Measurements from ENCODE around the gene BARX2. TPM values are rescaled to one million over a fixed set of nuclear protein-coding genes. Genes with fewer than 3 reads are reported as not detected.
"Not testable (repeated sequence)": the region's sequence is repeated elsewhere in the genome, so short reads cannot be mapped to it uniquely, and the experiment has no call there.

BARX2 gene, protein sequence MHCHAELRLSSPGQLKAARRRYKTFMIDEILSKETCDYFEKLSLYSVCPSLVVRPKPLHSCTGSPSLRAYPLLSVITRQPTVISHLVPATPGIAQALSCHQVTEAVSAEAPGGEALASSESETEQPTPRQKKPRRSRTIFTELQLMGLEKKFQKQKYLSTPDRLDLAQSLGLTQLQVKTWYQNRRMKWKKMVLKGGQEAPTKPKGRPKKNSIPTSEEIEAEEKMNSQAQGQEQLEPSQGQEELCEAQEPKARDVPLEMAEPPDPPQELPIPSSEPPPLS
- total RNA-seq (2014; rRNA removed; shearing (Covaris generic)), result 5.5 and 6.9 TPM in 2 replicates

GRCh38 chr11:129375751-129376657, at the start of gene BARX2:
Gene BARX2 (plus strand): TSS chr11:129375848. CDS start chr11:129376036, 188 bp downstream.
- DNase-seq (ENCODE audit: low spot score), result peak; percentile 92

- no peak for DNase-seq (ENCODE audit: low spot score)
Measured at GRCh38 chr11:129326921-129327320, 48.7 kb upstream of the BARX2 start.

- DNase-seq (ENCODE audit: low spot score), result not testable (repeated sequence)
Measured at GRCh38 chr11:129327708-129328107, 47.9 kb upstream of the BARX2 start.

GRCh38 chr11:129328756-129329155, 46.9 kb upstream of the BARX2 start:
- DNase-seq (ENCODE audit: low spot score), result no peak

DNA sequence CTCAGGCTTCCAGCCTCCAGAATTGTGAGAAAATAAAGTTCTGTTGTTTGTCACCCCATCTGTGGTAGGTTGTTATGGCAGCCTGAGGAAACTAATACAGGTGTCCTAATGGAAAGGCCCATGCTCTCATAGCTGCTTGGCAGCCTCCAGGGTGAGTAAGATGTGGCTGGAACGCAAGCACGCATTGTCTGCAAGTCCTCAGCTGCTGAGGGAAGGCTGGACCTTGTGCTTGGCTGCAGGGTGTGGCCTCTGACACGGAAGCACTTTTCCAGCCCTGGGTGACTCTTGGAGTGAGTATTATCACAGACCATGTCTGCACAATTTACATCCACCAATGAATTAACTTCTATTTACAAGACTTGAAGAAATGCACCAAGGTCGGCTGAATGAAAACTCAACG, 44.4 kb upstream of the BARX2 start:
- DNase-seq (ENCODE audit: low spot score), result no peak

- peak; percentile 98 for DNase-seq (ENCODE audit: low spot score)
Measured at GRCh38 chr11:129331871-129332274, 43.8 kb upstream of the BARX2 start.

GRCh38 chr11:129333873-129334272, 41.8 kb upstream of the BARX2 start:
- DNase-seq (ENCODE audit: low spot score), result no peak

- not testable (repeated sequence) for DNase-seq (ENCODE audit: low spot score)
Measured at GRCh38 chr11:129344301-129344940, 31.2 kb upstream of the BARX2 start.

GRCh38 chr11:129346916-129347315, 28.7 kb upstream of the BARX2 start:
- DNase-seq (ENCODE audit: low spot score), result no peak

GRCh38 chr11:129348813-129349212, 26.8 kb upstream of the BARX2 start:
- no peak for DNase-seq (ENCODE audit: low spot score)

DNA sequence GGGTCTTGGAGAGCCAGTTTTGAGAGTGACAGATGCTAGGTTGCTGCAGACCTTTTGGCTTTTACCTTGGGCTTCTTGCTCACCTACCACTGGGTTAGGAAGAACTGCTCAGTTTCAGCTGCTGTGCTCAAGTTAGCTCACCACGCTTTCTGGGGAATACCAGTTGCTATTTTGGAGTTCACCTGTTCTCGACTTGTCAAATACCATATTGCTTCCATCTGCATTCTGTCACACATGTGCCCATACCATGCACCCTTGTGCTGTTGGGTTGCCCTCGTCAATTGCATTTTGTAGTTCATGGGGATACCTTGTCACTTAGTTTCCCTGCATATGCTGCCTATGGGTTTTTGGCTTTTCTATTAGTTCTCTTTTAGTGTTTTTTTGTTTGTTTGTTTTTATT, 23.0 kb upstream of the BARX2 start:
- no peak for DNase-seq (ENCODE audit: low spot score)

DNA sequence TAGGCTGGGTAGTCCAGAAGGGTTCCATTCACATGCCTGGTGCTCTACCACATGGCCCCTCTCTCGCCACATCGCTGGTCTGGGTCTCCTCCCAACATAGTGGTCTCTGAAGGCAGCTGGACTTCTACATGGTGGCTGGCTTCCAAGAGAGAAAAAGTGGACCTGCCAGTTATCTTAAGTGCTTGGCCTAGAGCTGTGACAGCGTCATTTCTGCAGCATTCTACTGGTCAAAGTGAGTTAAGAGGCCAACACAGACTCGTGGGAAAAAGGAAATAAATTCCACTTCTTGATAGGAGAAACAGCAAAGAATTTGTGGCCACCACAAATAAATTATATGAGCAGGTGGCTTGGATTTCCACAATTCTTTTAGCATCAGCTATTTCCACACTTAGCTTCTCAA, 21.0 kb upstream of the BARX2 start:
- no peak for DNase-seq (ENCODE audit: low spot score)

- DNase-seq (ENCODE audit: low spot score), result no peak
Measured at GRCh38 chr11:129359748-129360147, 15.9 kb upstream of the BARX2 start.

DNA sequence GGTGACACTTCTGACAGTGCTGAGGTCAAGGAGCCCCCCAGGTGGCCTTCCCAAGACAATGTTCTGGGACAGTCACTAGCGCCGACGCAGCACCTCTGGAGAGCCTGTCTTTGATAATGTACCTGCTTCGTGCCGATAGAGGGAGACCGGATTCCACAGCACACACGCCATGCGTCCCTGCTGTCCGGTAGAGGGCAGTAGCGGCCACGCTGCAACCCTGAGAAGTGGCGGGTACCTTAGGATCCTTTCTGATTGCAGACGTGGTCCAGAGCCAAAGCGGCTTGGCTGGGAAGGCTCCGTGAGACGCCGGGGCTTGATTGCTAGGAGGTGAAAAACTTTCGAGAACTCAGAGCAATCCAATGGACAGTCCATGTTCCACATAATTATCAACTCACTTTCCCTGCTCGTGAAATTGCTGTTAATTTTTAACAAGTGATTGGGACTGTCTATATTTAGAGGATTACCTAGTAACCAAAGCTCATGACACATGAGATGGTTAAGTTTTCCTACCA, 11.4 kb upstream of the BARX2 start:
- peak; percentile 96 for DNase-seq (ENCODE audit: low spot score)

- DNase-seq (ENCODE audit: low spot score), result peak; percentile 62
Measured at GRCh38 chr11:129365816-129366215, 9.8 kb upstream of the BARX2 start.

GRCh38 chr11:129366737-129367597, 8.7 kb upstream of the BARX2 start:
- no peak for DNase-seq (ENCODE audit: low spot score)

DNA sequence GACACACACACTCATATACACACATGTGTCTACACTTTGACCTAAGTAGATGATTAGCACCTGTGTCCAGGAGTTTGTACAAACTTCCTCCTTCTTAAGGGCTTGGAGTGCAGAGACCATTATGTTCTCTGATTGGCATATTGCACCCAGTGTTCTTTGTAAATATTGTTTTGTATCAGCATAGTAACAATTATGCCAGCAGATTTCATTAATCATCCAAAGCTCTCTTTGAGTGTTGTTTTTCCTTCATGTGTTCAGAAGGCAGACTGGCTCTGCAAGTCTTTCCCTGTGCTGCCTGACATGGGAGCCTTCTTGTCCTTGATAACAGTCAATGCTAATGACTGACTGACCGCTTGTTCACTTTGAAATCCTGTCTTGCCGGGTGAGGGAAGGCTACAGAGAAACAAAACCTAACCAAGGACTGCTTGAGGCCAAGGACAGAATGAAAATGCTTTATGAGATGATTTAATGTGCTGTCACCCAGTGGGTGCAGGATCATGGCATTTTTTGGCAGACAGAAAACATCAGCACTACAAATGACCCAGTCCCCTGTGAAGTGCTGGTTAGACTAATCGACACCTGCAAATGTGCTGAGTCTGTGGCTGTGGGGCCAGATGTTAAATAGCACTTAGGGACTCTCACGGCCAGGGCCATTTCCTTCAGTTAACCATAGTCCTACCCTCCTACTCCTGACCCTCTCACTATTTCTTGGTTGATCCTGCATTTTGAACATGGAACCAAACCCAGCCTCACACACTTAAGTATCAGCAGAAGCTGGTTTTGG, 6.6 kb upstream of the BARX2 start:
- DNase-seq (ENCODE audit: low spot score), result peak; percentile 73

- DNase-seq (ENCODE audit: low spot score), result no peak
Measured at GRCh38 chr11:129370715-129371114, 4.9 kb upstream of the BARX2 start.

DNA sequence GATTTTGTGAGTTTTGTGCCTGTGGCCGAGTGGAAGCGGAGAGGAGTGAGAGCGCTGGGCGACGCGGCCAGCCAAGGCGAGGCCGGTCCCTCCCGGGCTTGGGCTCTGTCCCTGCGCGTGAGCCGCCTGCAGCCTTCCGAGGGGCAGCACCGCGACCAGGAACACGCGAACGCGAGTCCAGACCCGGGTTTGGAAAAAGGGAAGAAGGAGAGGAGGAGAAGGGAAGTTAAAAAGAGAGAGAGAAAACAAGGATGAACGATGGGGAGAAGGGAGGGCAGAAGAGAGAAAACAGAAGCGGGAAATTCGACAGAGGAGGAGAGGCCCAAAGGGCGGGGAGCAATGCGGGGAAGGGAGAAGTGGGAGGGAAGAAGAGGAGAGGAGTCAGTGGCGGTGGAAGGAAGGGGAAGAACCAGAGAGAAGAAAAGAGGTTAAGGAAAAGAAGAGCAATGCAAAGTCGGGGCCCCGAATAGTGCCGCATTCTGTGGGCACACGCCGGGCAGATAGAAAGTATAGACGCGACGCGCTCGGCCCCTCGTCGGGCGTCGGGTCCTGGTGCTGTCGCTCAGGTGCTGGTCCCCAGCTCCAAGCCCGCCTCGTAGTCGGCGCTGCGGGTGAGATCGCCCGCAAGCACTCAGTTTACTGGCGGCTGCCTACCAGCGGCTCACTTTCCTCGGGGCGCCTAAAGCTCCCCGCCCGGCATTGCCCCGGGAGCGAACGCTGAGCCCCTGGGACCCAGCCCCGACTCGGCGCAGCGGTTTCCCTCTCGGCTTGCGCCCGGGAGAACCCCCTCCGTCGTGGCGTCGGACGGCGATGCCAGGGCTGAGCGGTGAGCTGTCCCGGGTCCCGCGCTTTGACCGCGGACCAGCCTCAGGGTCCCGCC, 2.8 kb upstream of the BARX2 start:
- no peak for DNase-seq (ENCODE audit: low spot score)
